ENCODE data around the gene HTR2A.
"Not testable (repeated sequence)": the region's sequence is repeated elsewhere in the genome, so short reads cannot be mapped to it uniquely, and the experiment has no call there.

The HTR2A gene

DNA sequence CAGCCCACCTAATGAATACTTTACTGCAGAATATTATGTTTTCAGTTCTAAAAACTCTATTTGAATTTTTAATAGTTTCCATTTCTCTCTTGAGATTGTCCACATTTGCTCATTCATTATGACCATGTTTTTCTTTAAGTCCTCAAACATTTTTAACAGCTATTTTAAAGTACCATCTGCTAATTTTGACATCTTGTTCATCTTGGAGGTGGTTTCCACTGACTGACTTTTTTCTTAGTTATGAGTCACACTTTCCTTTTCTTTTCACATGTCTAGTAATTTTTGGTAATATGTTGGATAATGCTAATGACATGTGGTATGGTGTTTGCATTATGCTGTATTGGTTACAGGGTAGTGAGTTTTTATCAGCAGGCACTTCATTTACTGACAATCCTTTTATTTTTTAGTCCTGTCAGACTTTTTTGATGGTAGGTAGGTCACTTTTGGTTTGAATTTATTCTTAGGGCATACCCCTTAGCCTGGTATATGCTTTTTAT lies 84.5 kb downstream of the HTR2A start:
- DNase-seq (ENCODE audit: low read depth in 2 of 2), result no peak

DNA sequence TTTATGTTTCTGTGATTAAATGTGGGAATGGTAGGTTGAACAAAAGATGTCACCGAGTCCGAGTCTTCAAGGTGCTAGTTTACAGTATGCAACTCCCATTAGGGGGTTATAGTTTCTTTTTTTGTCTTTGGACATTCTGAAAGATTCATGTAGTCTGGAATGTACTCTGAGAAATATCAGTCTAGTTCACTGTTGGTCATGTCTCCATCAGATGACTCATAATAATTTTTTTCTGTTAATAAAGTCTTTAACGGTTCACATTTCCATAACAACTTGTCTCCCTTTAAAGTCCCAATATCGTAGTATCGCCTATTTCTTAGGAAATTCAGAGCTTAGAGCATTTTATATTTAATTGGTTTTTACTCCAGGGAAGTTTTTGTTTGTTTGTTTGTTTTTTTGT lies 86.4 kb downstream of the HTR2A start:
- no peak for DNase-seq (ENCODE audit: low read depth in 2 of 2)

DNA sequence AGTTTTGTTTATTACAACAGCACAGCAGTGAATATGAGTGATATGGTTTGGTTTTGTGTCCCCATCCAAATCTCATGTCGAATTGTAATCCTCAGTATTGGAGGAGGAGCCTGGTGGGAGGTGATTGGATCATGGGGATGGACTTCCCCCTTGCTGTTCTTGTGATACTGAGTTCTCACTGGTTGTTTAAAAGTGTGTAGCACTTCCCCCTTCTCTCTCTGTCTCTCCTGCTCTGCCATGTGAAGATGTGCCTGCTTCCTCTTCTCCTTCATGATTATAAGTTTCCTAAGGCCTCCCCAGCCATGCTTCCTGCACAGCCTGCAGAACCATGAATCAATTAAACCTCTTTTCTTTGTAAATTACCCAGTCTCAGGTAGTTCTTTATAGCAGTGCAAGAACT lies 91.9 kb downstream of the HTR2A start:
- DNase-seq (ENCODE audit: low read depth in 2 of 2), result not testable (repeated sequence)

GRCh38 chr13:46804391-46804815 lies 92.5 kb downstream of the HTR2A start:
- peak; percentile 83 to 87 for DNase-seq (ENCODE audit: low read depth in 2 of 2)

DNA sequence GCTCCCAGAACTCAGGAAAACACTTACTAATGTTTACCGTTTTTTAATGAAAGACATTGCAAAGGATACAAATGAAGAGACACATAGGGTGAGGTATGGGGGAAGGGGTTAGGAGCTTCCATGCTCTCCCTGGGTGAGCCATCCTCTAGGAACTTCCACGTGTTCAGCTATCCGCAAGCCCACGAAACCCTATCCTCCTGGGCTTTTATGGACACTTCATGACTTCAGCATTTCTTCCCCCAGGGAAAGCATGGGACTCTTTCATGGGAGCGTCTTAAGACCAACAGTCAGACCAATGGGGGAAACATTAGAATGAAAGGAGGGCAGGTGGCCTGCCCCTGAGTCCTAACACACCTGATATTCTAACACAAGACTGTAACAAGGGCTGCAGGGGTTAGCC lies 93.3 kb downstream of the HTR2A start:
- DNase-seq (ENCODE audit: low read depth in 2 of 2), result peak in 1 of 2 experiments; percentile 11

- DNase-seq (ENCODE audit: low read depth in 2 of 2), result no peak
Observed at GRCh38 chr13:46801858-46802257, 95.0 kb downstream of the HTR2A start.

DNA sequence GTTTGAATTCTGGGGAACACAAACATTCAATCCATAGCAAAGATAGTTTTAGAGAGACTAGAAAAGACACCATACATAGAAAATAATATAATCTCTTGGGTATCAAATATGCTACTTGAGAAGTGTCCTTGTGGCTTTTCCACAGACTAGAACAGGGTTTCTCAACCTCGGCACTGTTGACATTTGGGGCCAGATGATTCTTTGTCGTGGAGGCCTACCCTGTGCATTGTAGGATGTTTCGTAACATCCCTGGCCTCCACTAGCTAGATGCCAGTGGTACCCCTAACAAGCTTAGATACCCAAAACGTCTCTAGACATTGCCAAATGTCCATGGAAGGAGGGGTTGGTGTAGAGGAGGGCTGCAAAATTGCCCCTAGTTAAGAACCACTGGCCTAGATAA lies 97.7 kb downstream of the HTR2A start:
- no peak for DNase-seq (ENCODE audit: low read depth in 2 of 2)

DNA sequence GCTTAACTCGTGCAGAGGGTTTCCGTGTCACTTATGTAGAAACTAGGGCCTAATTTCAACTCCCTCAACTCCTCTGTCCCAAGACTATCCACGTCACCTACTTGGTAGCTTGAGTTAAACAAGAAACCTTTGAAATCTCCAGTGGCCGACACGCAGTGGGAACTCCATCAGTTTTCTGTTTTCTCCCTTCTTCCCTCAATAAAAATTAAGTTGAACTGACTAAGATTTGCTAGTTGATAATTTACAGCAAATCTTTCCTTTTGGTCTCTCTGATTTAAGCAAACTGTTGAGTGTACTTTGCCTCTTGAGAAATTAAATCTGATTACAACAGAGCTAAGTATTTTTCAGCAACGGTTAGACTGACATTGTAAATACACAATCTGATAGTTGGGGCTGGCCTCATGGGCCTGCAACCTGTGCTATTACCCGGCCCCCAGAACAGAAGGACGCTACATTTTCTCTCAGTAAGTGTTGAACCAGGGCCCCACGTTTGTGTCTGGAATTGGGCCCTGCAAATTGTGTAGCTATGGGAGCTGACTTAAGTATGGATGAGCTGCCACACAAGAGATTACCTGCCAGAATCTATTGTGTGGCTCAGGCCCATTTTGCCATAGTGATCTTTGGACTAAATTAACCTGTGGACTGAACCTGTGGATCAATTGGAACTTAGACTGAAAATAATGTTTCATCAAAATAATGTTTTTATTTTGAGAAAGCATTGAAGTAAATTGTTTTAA lies 99.2 kb downstream of the HTR2A start:
- no peak for DNase-seq (ENCODE audit: low read depth in 2 of 2)

GRCh38 chr13:46796515-46797474 lies 100.1 kb downstream of the HTR2A start, which contains the start of gene ESD:
TSS of gene ESD (minus strand) at chr13:46797161. CDS start at chr13:46791413, 5,748 bp downstream.
- peak; percentile 78 to 80 for DNase-seq (ENCODE audit: low read depth in 2 of 2)

- DNase-seq (ENCODE audit: low read depth in 2 of 2), result no peak
Observed at GRCh38 chr13:46796129-46796514, 100.7 kb downstream of the HTR2A start.

GRCh38 chr13:46795321-46795720 lies 101.5 kb downstream of the HTR2A start:
- no peak for DNase-seq (ENCODE audit: low read depth in 2 of 2)

DNA sequence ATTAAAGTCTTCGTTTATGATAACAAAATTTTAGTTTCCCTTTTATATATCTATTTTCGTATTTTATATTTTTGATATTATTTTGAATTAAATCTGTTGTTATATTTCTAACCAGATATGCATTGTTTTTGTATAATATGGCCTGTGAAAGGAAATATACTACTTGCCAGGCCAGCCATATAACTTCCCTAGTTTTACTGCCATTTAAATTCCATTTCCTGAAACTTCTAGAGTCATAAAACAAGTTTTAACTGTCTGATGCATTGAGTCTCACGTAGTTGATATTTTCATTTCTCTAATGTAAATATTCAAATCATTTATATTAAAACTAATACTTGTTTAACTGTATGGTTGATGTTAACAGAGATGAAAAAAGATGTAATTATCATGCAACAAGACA lies 113.3 kb downstream of the HTR2A start:
- DNase-seq (ENCODE audit: low read depth in 2 of 2), result no peak

DNA sequence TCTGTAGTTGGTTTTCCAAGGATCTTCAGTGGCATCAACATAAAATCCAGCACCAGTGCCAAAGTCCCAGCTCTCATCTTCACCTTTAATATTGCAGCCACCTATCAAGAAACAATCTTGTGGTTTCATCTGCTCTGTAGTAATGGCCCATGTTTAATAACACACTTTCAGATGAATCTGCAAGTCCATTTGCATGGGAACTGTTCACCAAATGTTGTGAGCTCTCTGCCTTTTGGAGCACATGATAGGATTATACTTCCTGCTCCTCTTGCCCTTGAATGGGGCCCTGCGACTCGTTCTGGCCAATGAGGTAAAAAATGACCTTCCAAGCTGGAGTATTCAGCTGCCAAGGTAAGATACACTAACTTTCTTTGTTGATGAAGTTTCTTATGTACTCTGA lies 114.2 kb downstream of the HTR2A start:
- DNase-seq (ENCODE audit: low read depth in 2 of 2), result no peak

DNA sequence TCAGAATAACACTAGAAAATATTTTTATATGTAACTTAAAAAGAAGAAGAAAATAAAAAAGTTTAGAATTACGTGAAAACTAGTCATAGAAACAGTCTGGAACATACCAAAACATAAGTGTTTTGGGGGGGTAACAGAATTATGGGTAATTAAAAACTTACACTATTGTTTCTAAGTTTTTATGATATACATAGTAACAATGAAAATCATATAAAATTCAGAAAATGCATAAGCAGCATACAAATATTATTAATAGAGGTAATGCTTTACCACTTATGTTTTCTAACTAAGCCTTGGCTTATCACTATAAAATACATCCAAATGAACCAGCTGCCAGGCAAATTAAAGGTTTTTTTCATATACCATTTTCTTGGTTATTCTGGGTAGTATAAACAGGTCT lies 114.8 kb downstream of the HTR2A start:
- no peak for DNase-seq (ENCODE audit: low read depth in 2 of 2)

Data from fibroblast of skin of left biceps (primary cell).